HUDEP-2 (cell line): ENCODE measurements around the gene ADAM12.

ENCODE experiments used
- DNase-seq, 76 experiments: peaks; one replicate each; lab custom pipeline; 2025; ENCODE audit not compliant: unreplicated experiment in 76 of 76; lab: John Stamatoyannopoulos, UW

ADAM12 gene, protein sequence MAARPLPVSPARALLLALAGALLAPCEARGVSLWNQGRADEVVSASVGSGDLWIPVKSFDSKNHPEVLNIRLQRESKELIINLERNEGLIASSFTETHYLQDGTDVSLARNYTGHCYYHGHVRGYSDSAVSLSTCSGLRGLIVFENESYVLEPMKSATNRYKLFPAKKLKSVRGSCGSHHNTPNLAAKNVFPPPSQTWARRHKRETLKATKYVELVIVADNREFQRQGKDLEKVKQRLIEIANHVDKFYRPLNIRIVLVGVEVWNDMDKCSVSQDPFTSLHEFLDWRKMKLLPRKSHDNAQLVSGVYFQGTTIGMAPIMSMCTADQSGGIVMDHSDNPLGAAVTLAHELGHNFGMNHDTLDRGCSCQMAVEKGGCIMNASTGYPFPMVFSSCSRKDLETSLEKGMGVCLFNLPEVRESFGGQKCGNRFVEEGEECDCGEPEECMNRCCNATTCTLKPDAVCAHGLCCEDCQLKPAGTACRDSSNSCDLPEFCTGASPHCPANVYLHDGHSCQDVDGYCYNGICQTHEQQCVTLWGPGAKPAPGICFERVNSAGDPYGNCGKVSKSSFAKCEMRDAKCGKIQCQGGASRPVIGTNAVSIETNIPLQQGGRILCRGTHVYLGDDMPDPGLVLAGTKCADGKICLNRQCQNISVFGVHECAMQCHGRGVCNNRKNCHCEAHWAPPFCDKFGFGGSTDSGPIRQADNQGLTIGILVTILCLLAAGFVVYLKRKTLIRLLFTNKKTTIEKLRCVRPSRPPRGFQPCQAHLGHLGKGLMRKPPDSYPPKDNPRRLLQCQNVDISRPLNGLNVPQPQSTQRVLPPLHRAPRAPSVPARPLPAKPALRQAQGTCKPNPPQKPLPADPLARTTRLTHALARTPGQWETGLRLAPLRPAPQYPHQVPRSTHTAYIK

DNA sequence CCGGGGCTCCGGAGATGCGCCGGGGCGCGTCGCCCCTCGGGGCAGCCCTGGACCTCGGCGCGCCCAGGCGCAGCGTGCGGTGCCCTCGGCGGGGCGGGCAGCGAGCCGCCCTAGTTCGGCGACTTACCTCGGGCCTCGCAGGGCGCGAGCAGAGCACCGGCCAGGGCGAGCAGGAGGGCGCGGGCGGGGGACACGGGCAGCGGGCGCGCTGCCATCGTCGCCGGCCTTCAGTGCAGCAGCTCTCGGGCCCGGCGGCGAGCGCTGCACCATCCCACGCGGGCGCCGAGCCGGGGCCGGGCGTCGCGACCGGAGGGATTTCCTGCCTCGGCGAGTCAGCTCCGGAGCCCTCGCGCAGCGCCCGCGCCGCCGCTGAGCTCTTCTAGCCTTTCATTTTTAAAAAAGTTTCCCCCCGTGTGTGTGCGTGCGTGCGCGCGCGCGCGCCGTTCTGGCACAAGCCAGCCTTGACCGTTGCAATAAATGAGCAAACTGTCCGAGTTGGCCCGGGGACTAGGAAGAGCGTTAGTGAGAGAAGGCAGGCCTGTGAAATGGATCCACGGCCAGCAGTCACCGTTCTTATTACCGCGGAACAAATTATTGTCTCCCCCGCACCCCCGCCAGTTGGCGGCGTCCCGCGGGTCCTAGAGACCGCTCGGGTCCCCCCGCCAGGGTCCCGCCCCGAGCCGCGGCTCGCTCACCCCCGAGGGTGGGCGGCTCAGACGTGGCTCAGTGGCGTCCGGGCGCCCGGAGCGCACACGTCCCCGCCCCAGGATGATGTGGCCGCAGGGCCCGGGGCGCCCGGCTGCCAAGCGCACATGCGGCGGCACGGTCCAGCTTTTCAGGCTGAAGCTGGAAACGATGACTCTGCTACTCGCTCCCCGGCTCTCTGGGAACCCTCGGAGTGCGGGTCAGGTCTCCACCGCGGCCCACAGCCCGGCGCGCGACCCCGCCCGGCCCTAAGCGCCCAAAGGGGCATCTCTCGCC lies at the start of gene ADAM12:
Gene ADAM12 (minus strand): TSS at position 547 of the 981 bp plus-strand sequence. CDS start 332 bp downstream, at position 215.
- DNase-seq, result no peak

- no peak for DNase-seq
Observed at GRCh38 chr10:126437635-126438406, 49.5 kb upstream of the ADAM12 start.

DNA sequence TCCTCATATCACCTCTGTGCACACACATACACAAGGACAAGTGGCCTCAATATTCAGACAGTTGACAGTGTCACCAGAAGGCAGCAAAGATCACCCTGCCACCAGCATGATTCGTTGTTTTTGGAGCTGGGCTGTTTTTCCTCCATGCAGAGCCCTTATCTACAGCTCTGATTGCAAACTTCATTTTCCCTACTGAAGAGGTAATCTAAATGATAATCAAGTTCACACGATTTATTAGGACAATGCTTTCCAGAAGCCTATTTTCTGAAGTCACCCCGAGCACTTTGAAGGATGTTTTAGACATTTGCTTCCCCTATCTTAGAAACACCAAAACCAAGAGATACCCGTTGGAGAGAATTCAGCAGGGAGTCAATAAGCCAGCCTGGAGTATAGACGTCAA lies 46.0 kb upstream of the ADAM12 start:
- DNase-seq, result no peak

DNA sequence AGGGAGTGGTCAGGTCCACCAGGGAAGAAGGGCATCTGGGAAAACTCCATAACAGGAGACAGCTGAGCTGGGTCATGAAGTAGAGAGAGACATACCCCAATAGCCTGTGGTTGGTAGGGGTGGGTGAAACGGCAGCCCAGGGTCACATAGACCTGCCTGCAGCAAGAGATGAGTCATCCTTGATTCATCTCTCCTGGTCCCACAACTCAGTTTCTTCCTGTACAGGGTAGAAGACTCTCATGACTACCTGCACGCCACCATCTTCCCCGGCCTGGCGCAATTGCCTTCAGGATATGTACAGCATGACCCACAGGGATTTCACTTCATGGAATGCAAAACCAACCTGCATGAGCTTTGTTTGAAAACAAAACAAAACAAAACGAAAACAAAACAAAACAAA lies 45.1 kb upstream of the ADAM12 start:
- no peak for DNase-seq

DNA sequence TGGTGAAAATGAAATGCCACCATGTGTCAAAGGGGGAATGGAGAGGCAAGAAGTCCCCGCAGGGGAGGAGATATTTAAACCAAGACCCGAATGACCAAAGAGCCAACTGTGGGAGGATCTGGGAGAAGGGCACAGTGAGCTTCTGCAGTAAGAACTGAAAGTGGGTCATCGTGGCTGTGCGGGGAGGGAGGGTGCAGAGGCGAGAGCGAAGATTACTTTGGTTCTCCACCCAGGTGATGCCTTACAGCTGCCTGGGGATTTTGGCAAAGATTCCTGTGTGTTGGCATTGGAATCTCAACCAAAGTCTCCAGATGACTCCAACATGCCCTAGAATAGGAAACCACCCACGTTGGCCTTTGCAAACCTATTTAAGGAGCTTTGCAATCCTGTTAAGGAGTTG lies 44.2 kb upstream of the ADAM12 start:
- DNase-seq, result no peak

DNA sequence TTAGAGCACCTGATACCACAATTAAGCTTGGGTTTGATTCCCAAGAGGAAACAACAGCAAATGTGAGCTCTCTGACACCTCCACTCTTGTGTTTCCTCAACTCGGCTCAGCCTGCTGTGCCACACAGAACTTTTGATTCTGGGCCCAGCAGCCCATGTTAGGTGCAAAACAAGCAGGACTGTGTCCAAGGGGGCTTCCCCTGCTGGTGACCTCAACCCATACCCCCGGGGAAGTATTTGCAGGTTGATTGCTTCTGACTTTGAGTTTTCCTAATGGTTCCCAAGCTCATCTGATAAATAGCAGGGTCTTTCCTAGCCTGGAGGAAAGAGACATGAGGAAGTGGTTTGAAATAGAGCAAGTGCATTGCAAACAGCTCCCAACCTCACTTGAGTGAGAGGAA lies 43.5 kb upstream of the ADAM12 start:
- DNase-seq, result no peak

DNA sequence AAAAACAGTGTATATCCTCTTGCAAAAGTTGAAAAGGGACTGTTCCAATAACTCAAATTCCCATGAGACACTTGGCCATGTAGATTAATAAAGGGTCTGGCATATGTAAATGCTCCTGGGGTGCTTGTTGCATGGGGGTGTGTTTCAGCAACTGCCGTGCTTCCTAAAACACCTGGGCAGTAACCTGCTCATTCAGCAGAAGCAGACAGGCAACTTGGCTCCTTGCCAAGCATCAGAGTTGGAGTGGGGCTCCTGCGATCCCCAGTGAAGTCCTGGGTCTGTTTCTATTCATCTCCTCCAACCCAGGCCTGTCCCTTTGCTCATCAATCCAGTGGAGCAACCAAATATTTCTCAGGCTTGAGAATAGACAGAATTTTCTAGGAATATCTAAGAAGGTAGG lies 42.2 kb upstream of the ADAM12 start:
- DNase-seq, result no peak

DNA sequence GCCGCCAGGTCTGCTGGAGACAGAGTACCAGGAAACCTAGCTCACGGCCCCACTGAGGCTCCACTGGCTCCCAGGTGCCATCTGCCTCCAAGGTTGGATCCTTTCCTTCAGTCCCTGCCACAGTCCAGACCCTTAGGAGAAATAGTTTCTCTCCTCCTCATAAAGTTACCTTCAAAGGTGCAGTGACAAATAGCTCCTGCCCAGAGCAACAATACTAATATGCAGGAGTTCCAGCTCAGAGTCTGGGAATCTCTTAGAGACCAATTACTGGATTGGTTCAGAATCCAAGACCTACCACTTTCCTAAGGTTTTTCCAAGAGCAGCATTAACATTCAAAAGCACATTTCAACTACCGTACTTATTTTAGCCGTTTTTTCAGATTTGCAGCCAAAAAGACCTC lies 41.0 kb upstream of the ADAM12 start:
- DNase-seq, result no peak

DNA sequence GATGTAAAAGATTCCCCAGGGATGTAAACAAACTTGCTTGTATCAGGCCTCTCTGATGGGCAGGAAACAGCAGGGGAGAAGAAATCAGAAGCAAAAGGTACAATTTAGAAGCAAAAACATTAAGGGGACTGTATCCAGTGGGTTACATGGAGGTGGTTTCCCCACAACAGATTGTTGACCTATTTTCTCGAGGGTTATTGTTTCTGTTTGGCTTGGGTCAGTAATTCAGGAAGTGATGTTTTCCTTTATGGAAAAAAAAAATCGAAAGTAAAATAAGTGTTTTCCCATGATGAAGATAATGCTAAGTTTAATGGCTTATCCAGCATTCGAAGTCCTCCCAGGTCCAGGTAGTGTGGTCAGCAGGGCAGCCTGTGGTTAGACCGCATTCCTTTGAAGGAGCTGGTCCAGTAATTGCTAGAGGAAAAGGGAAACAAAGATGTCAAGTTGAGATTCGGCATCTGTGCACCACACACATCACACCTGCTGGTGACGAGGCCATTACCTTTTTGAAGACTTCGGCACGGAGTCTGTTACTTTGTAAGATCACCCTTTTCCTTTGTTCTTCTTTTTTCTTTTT lies 37.3 kb upstream of the ADAM12 start:
- DNase-seq, result no peak

DNA sequence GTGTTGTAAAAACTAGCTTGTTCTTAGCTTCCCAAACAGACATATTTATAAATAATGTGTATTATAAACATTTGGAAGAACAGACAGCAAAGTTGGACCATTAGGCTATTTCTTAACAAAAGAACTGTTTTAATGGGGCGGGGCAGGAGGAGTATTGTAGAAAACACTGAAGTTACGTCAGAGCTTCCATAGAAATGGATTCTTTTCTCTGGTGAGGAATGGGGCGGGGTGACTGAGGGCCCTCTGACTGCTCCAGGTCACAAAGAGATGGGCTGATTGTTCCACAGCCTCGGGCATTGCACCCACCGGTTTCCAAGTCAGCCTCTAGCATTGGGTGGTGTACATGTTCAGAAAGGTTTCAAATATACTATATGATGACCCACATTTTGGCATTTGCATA lies 36.8 kb upstream of the ADAM12 start:
- no peak for DNase-seq

DNA sequence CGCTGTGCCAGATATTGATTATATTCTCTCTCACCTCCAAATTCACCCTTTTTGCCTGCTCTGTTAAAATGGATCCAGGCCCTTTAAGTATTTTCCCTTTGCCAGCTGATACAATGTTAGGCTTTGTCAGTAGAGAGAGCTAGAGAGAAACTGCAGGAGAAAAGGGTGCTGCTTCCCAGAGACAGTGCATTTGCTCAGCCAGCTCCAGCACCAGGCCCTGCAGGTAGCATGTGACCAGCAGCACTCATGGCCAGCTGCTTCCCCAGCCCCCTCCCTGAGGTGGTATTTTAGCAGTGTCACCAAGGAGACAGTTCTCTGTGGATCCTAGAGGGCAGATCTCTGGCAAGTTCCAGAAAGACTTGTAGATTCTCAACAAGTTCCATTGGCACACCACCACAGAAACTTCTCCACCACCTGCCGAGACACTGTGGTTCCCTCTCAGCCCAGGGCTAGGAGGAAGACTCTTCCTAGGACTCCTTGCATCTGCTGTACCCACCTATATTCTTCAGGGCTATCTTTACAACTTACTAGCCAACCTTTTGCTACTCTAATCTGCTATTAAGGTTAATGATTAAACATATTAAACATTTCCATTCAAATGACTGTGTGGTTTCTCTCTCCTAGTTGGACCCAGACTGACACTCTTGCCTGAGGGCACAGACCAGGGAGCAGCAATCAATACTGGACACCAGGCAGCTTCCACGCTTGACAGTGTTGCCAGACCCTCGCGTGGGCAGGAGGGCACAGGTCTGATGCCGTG lies 35.6 kb upstream of the ADAM12 start:
- DNase-seq, result no peak

GRCh38 chr10:126422567-126422966 lies 34.3 kb upstream of the ADAM12 start:
- DNase-seq, result no peak

- DNase-seq, result no peak
Observed at GRCh38 chr10:126421756-126422256, 33.5 kb upstream of the ADAM12 start.

DNA sequence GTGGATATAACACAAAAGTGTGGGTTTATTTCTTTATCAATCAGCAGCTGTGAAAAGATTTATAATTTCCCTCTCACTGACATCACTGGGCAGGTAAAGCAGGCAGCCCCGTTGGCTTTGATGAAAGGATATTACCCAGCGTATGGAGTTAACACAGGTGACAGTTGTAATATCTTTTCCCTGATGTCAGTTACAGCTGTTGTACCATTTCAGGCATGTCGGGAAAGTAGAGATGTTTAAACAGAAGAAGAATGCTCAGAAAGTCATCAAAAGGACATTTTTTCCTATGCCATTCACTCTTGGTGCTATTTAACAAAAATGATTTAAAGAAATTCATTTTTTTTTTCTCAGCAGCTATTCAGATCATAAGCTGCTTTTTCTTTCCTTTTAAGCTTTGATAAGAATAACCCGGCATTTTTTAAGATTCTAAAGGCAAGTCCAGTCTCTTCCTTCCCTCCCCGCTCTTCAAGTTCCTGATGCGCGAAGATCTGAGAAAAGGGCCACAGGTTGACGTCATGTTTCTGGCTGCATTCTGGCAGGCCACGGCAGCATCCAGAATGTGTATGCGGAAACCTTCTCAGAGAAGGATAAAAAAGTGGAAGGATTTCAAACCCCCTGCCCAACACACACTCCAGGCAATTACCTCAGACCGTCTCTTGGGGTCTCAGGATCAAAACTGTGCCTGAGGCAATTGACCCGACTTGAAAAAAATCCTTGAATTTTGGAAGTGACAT lies 32.5 kb upstream of the ADAM12 start:
- DNase-seq, result no peak

DNA sequence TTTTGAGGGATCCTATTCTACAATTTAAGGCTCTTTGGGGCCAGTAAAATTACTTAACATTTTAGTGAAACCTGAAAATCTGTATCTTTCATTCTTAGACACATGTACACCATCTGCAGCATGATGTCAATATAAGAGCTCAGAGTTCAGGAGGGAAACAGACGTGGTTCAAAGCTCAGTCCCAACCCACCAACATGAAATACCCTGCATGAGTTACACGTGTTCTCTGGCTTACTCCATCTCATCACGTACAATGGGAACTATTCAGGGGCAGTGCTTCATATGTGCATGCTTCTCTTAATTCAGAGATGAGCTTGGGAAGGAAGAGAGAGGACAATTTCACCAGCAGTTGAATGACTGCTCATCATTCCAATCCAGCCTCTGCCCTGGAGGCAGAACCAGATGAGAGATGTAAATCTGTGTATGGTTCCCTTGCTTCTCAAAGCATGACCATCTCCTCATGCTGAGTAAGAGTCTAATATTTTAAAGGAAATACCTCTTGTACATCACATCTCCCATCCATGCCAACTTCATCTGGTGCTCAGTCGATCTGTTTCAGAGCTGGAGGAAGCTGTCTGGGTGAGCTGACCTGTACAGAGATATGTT lies 29.0 kb upstream of the ADAM12 start:
- no peak for DNase-seq

DNA sequence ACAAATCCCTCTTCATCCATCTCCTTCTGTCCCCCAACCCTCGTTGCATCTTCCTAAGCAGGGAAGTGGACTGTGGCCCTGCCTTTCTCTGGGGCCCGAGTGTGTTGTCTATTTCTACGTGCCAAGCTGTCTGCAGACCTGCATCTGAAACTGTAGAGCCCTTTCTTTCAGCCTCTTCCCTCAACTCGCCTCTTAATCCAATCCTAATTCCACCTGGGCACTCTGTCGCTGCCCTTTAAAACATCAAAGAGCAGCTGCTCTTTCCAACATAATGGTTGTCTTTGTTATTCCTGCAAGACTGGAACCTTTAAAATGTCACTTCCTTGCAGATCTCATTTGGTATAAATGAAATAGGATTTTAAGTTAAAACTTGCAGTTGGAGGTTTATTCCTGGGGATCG lies 21.5 kb upstream of the ADAM12 start:
- DNase-seq, result no peak

GRCh38 chr10:126408953-126409641 lies 20.8 kb upstream of the ADAM12 start:
- DNase-seq, result no peak
